Heart left ventricle (tissue), 16 donors: ENCODE results near the gene TMEM171. TPM values are rescaled to one million over a fixed set of nuclear protein-coding genes. Genes with fewer than 3 reads are reported as not detected.

Experiments
- ATAC-seq, 4 donors: fragments of 200-7000 bp; cut with Tn5 transposase; one replicate each; pipeline ENCODE4 v1.9.1; 2020 to 2022; ENCODE audit warnings: moderate library complexity in 4 of 4, mild to moderate bottlenecking in 3 of 4, moderate number of reproducible peaks in 1 of 4
- DNase-seq, 5 donors: peaks; one replicate each; pipeline ENCODE4 v3.0.0-alpha.2; 2020
- H3K27ac ChIP-seq, 12 donors: fragments of 200-600 bp; sonication (generic) in 4 of 12; one replicate each; pipeline versions ENCODE4 v1.5.0 to v1.8.0; 2016 to 2022; ENCODE audit warnings: mild to moderate bottlenecking in 2 of 12
- H3K27me3 ChIP-seq, 9 donors: fragments of 200-600 bp; sonication (generic) in 2 of 9; one replicate each; pipeline versions ENCODE4 v1.5.1 to v1.8.0; 2016 to 2022; ENCODE audit warnings: mild to moderate bottlenecking in 3 of 9
- H3K36me3 ChIP-seq, 9 donors: fragments of 200-600 bp; sonication (generic) in 2 of 9; one replicate each; pipeline versions ENCODE4 v1.5.0 to v1.8.0; 2018 to 2022; ENCODE audit warnings: mild to moderate bottlenecking in 2 of 9
- H3K4me1 ChIP-seq, 12 donors: fragments of 200-600 bp; sonication (generic) in 4 of 12; one replicate each; pipeline versions ENCODE4 v1.5.0 to v1.8.0; 2016 to 2022; ENCODE audit warnings: mild to moderate bottlenecking in 3 of 12
- H3K4me3 ChIP-seq, 12 donors: fragments of 200-600 bp; sonication (generic) in 4 of 12; one replicate each; pipeline versions ENCODE4 v1.5.0 to v1.8.0; 2017 to 2022; ENCODE audit warnings: mild to moderate bottlenecking in 9 of 12, moderate library complexity in 4 of 12
- H3K9me3 ChIP-seq, 12 donors: fragments of 200-600 bp; sonication (generic) in 4 of 12; one replicate each; pipeline versions ENCODE4 v1.5.0 to v1.8.0; 2016 to 2022; ENCODE audit warnings: mild to moderate bottlenecking in 1 of 12
- CTCF ChIP-seq, 12 donors: fragments of 200-600 bp; sonication (generic) in 4 of 12; IDR thresholded peaks; one replicate each; pipeline versions ENCODE4 v1.5.0 to v1.8.0; 2018 to 2022; ENCODE audit warnings: antibody characterized with exemption in 12 of 12, mild to moderate bottlenecking in 5 of 12
- POLR2A ChIP-seq, 2 donors: fragments of 450-650 bp; IDR thresholded peaks; one replicate each; pipeline ENCODE4 v1.6.1; 2017; ENCODE audit warnings: antibody characterized with exemption in 2 of 2, mild to moderate bottlenecking in 2 of 2, moderate library complexity in 2 of 2
- WGBS, 4 donors: extraction: QIAGEN DNeasy Blood & Tissue Kit in 2 of 4; methylation state at CpG; one replicate each; pipeline versions ENCODE4 v1.1.5 to v1.1.7; 2013 to 2018; 5-methylcytosine and 5-hydroxymethylcytosine counted together
- intact Hi-C, 10 donors: fragments of 100-400 bp; cut with DNase I; formaldehyde crosslinking; loops; one replicate each; pipeline versions ENCODE4 v1.11.1 to v1.14.2; 2022
- polyA plus RNA-seq, 2 donors: library from polyadenylated mRNA; stranded (reverse); fragments of 200-250 nt; gene quantifications; one replicate each; pipeline ENCODE4 v1.2.3, GENCODE V29; 2013
- total RNA-seq, 9 donors: library from RNA; depleted of rRNA in 2 of 9; stranded (reverse); fragments of >200 nt in 2 of 9; fragmentation: NEBNext Ultra II Directional in 3 of 9; extraction: Animal tissue kit (Norgen Biotek cat#: 25700) in 3 of 9; gene quantifications; one replicate each; pipeline versions ENCODE4 v1.1.0 to v1.2.4, GENCODE V29; 2016 to 2023
- donor health status: ischemic (EF 13 %, LVEDD 7.1; RV severe dilation, severe dysfunction).
- donor health status: healthy with polysubstance abuse.
- donor health status: DM: no; HTN: yes; CAD: no.
- donor health status: DM: no; HTN: no; CAD: no.
- donor health status: ischemic (EF 25% LVEDD 6.9; RV normal size, moderate dysfunction).
- donor health status: ischemic (EF 25% LVEDD 5.7; RV mildly dilated, moderate dysfunction).
- donor health status: healthy.
- donor health status: DM: yes; HTN: yes; CAD: no.
- donor health status: ischemic (EF 35%, LVEDD 5.7; RV mildly dilated, moderate dysfunction).
- donor health status: nonischemic (EF 11% LVEDD 7.7; RV severe dilation, severe dysfunction).
- donor health status: DM: yes; HTN: yes; CAD: no.
- donor health status: PGD.
- donor health status: ischemic (EF 29% LVEDD 5.4; RV normal size, mild dysfunction).
- donor health status: nonischemic (EF 23%, LVEDD 6.1; RV moderate dilation, normal function).

Gene TMEM171
- total and polyA plus RNA-seq, 11 donors, result 0.27 TPM; not detected in 10

- Histone ChIP-seq H3K36me3 (no peaks in the 10 kb centered on the region), H3K27me3 (peaks cover 0 to 72% (median 0%) of the 10 kb centered on the region in 9 donors)
- 77 to 88% (median 81%) methylated on average over 4 of the region's 4 CpGs for WGBS, 4 donors
Measured at GRCh38 chr5:73160239-73160671, 39.9 kb downstream of the TMEM171 start.

DNA sequence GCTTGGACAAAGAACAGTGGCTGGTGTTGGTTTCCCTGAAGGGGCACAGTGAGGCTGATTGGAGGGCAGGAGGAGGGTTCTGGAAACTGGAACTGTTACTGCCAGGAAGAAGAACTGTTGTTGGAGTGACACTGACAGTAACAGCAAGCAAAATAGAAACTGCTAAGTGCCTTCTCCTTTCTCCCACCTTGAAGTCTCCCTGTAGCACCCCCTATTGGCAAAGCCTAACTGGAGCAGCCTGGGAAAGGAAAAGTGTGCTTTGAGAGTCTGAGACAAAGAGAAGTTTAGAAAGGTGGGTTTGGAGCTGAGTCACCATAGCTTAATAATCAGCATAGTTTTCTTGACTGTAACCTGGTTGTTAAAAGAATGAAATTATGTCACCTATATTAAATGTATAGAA lies 50.1 kb downstream of the TMEM171 start:
- TF ChIP-seq POLR2A (IDR thresholded peaks at IDR 0.05), result no peak
- peak in 7 of 12 donors; percentile 10 to 43 (median 32) for TF ChIP-seq CTCF (IDR thresholded peaks at IDR 0.05)
- ATAC-seq (no peak), DNase-seq (no peak)
- H3K27ac ChIP-seq, result no peak overlapping the region
- H3K9me3 ChIP-seq, result no peaks in the 10 kb centered on the region
- H3K27me3 ChIP-seq, result peaks cover 0 to 39% (median 3%) of the 10 kb centered on the region in 9 donors
- H3K4me3 ChIP-seq, result no peak overlapping the region
- no peaks in the 10 kb centered on the region for H3K4me1 ChIP-seq
- no peaks in the 10 kb centered on the region for H3K36me3 ChIP-seq
- intact Hi-C loops, result no loop called here

More at GRCh38 chr5:73160239-73160671, 39.9 kb downstream of the TMEM171 start:
- no peaks in the 10 kb centered on the region for H3K9me3 ChIP-seq
- no peak overlapping the region for H3K4me3 ChIP-seq
- intact Hi-C loops, result no loop called here
- no peaks in the 10 kb centered on the region for H3K4me1 ChIP-seq
- no peak overlapping the region for H3K27ac ChIP-seq
- DNase-seq (no peak), ATAC-seq (no peak)
- TF ChIP-seq CTCF (IDR thresholded peaks at IDR 0.05) (no peak), POLR2A (IDR thresholded peaks at IDR 0.05) (no peak)

- Histone ChIP-seq H3K27me3 (peaks cover 0 to 43% (median 3%) of the 10 kb centered on the region in 9 donors), H3K27ac (no peak overlapping the region)
- ATAC-seq, result no peak
Measured at GRCh38 chr5:73171495-73171894, 51.1 kb downstream of the TMEM171 start.

GRCh38 chr5:73172951-73173350 lies 52.6 kb downstream of the TMEM171 start, which contains the start of gene TMEM174:
Gene TMEM174, plus strand, starts transcription at chr5:73173193. Its CDS starts 51 bp downstream, at chr5:73173244.
- intact Hi-C loops, result no loop called here
- Histone ChIP-seq H3K27ac (no peak within 1 kb of the TSS), H3K36me3 (no peaks in the 10 kb centered on the region), H3K4me3 (no peak within 1 kb of the TSS), H3K9me3 (no peaks in the 10 kb centered on the region), H3K4me1 (no peaks in the 10 kb centered on the region), H3K27me3 (peaks cover 0 to 38% (median 3%) of the 10 kb centered on the region in 9 donors)
- 85 to 100% (median 91%) methylated on average over 3 to 5 of the region's 5 CpGs for WGBS, 4 donors
- no peak for DNase-seq
- no peak for ATAC-seq
- TF ChIP-seq POLR2A (IDR thresholded peaks at IDR 0.05) (no peak), CTCF (IDR thresholded peaks at IDR 0.05) (no peak)

More at GRCh38 chr5:73171495-73171894, 51.1 kb downstream of the TMEM171 start:
- Histone ChIP-seq H3K9me3 (no peaks in the 10 kb centered on the region), H3K36me3 (no peaks in the 10 kb centered on the region), H3K4me1 (no peaks in the 10 kb centered on the region), H3K4me3 (no peak overlapping the region)
- intact Hi-C loops, result no loop called here
- TF ChIP-seq POLR2A (IDR thresholded peaks at IDR 0.05) (no peak), CTCF (IDR thresholded peaks at IDR 0.05) (no peak)
- no peak for DNase-seq
